B cell (primary cell): Measurements from ENCODE around the gene ALDH3A1.

Experiments used
- CTCF ChIP-seq: fragments of 200-600 bp; IDR thresholded peaks from one replicate; pipeline ENCODE4 v1.8.0; 2022; ENCODE audit warnings: antibody characterized with exemption, mild to moderate bottlenecking
- EZH2 ChIP-seq: IDR thresholded peaks from 2 replicates; pipeline ENCODE4 v1.6.1; 2012; ENCODE audit warnings: borderline replicate concordance, low read depth, mild to moderate bottlenecking, moderate library complexity, low read length; ENCODE audit not compliant: insufficient read depth, poor library complexity, severe bottlenecking

DNA sequence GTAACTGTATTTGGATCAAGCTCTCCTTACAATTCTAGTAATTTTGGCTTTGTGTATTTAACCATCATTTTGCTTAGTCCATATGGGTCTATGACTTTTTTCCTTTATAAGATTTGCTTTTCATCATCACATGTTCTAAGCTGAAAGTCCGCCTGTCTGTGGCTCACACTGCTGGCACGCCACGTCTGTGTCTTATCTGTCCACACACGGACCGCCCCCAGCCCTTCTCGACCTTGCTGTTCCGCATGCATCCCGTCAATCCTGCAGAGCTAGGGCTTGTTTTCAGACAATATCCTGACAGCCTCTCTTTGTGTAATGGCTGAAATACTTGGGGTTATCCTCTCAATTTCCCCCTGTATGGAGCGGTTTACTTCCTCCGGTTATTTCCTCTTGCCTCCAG, 8.4 kb upstream of the ALDH3A1 start:
- no peak for TF ChIP-seq EZH2
- TF ChIP-seq CTCF, result no peak
